Lung microvascular endothelial cell (primary cell): ENCODE data around the gene COL24A1. TPM values are rescaled to one million over a fixed set of nuclear protein-coding genes. Genes with fewer than 3 reads are reported as not detected.
"Not testable (repeated sequence)": the region's sequence is repeated elsewhere in the genome, so short reads cannot be mapped to it uniquely, and the experiment has no call there.

ENCODE experiments used
- DNase-seq, 2 donors: peaks; one replicate each; pipeline versions ENCODE4 v3.0.0 to v3.0.0-alpha.2; 2010; ENCODE audit warnings: low read depth in 2 of 2
- total RNA-seq: library from RNA; depleted of rRNA; stranded (reverse); fragments of >200 nt; gene quantifications from 2 replicates; pipeline ENCODE4 v1.2.1, GENCODE V29; 2014

COL24A1 gene
- total RNA-seq, 1 donor from 2014 or later, result not detected

DNA sequence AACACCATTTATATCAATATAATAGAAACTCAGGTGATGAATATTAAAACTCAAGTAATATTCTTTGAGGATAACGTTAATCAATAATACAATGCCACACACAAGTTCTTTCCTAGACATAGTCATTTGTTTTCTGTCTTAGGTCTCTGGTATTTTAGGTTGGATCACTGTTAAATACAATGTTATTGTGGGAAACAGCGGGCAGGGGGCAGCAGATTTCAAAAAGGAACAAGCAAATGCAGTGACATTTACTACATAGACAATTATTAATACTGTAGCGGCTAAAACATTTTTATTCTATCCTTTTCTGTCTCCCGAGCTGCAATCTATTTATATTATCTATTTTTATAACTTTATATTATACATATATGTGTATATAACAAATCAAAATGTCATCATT lies 261.9 kb downstream of the COL24A1 start:
- peak; percentile 35 to 50 for DNase-seq

DNA sequence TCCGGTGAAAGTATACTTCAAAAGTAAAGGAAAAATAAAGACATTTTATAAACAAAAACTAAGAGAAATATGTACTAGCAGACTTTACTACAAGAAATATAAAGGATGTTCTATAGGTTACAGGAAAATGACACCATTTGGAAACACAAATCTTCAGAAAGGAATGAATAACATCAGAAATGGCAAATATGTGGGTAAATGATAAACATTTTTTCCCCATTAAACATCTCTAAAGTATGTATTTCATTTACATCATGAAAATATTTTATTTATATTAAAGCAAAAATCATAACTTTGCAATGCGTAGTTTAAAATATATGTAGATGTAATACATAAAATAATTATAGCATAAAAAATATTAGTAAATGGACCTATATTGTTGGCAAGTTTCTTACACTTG lies 264.2 kb downstream of the COL24A1 start:
- no peak for DNase-seq

DNA sequence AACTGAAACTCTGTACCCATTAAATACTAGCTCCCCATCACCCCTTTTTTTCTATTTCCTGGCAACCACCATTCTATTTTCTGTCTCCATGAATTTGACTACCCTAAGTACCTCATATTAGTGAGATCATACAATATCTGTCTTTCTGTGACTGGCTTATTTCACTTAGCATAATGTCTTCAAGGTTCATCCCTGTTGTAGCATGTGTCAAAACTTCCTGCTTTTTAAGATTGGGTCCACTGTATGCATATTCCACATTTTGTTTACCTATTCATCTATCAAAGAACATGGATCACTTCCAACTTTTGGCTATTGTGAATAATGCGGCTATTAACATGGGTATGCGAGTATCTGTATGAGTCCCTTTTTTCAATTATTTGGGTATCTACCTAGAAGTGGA lies 266.7 kb downstream of the COL24A1 start:
- DNase-seq, result no peak

DNA sequence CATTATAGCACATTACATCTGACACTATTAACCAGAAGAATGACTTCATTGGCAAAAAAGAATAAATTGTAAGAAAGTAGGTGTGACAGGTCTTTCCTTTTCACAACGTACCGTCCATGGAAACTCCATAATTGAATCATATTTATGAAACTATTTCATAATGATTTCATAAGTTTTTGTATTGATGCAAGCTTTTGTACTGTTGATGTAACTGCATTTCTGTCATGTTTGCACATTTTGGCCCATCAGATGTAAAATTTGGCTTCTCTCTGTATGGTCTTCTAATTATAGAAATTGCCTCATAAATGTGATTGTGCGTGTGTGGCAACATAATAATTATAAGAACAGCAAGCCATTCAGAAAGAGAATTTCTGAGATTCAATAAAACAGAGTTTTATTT lies 267.7 kb downstream of the COL24A1 start:
- DNase-seq, result no peak

DNA sequence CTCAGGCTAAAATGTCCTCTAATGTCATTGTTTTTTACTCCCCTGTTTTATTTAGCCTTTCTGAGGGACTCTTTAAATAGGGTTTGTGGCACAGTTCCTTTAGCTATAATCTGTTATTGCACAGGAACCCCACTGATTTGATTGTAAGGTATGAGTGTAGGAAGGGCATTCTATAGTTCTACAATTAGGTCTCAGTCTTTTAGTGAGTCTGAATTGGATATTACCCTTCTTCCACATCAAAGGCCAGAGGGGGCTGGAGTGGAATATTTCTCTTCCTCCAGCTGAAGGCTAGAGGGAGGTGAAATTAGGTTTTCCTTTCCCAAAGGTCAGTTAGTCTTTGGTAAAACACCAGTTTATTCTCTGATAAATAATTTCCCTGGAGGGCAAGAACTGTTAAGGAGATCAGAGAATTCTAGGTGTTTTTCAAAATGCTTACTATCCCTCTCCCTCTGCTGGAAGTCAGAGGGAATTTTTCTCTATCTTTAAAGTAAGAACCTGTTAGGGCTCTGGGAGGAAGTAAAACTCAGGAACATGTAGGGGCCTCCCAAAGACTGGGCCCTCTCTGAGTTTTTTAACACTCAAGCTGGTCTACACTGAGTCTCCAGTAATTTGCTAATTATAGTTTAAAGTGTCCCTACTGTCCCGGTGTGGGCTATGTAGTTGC lies 272.1 kb downstream of the COL24A1 start:
- DNase-seq, result peak; percentile 13 to 30

DNA sequence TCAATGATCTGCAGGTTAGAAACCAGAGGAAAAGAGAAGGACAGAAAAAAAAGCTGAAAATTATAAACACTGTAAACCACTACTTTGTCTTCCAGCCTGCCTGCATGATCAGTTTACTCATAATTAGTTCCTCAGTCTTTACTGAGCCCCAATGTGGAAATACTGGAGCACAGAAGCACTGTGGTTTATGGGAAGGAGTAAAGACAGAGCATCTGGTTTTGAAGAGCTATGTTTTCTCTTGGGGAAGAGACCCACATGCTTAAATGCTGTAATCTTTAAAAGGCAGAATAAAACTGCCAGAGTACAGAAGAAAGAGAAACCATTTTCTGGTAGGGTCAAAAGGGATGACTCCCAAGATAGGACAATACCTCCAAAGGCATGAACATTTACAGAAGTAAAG lies 289.4 kb downstream of the COL24A1 start:
- no peak for DNase-seq

DNA sequence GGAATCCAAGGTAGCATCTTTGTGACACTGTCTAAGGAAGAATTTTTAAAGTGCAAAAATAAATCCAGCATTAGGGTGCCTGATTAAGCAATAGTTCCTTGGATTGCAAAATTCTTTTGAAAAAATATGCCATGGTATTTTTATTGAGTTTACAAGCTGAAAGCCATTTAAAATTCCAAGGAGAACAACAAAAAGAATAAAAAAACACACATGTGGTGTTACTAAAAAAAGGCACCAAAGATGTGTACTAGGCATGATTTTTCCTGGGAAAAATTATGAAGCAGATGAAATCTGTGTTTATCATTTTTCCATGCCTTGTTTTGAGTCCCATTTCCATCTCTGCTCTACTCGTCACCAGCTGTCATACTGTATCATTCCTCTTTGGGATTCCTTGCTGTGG lies 291.4 kb downstream of the COL24A1 start:
- no peak for DNase-seq

DNA sequence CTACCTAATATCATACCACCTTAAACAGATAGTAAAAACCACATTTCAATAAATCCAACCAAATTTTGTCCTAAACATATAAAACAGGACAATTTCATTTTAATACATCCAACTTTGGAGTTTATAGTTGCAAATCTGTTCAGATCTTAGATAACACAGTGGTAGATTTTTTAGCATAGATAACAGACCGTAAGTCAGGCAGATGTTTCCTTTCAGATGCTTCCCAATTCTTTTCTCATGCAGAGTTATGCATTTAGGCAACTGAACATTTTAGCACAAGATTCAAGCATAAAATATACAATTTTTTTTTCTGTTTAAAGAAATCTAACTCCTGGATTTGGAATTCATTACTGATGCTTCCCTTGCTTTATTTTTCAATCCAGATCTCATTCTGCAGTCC lies 291.8 kb downstream of the COL24A1 start:
- no peak for DNase-seq

DNA sequence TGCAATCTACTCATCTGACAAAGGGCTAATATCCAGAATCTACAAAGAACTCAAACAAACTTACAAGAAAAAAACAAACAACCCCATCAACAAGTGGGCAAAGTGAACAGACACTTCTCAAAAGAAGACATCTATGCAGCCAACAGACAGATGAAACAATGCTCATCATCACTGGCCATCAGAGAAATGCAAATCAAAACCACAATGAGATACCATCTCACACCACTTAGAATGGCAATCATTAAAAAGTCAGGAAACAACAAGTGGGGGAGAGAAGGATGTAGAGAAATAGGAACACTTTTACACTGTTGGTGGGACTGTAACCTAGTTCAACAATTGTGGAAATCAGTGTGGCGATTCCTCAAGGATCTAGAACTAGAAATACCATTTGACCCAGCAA lies 292.9 kb downstream of the COL24A1 start:
- not testable (repeated sequence) for DNase-seq

DNA sequence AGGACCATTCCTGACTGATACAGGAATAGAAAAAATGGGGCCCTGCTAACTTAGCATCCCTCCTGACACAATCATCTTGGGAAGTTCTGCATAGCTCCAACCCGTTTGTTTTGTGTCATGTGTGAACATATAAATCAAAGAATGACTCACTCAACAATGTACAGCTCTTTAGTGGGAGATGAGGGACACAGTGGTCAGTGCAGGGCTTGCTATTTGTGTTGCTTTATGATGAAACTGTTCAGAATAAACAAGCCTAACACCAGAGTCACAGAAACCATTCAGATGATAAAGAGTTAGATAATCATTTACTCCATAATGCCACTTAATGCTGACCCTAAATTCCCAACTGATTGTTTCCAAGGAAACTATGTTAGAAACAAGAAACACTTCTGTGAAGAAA lies 294.1 kb downstream of the COL24A1 start:
- DNase-seq, result no peak

DNA sequence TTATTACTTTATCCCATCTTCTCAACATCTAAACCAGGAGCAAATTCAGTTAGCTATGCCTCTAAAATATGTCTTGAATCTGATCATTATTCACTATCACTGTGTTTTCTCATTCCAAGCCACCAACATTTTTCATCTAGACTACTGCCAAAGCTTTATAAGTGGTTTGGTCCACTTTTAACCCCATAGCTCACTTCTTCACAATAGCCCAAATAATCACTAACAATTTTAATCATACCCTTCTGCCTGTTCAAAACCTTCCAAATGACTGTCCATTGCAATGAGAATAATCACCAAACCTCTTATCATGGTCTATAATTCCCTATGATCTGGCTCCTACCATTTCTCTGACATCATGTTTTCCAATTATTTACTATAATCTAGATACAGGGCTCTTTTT lies 298.6 kb downstream of the COL24A1 start:
- DNase-seq, result no peak

DNA sequence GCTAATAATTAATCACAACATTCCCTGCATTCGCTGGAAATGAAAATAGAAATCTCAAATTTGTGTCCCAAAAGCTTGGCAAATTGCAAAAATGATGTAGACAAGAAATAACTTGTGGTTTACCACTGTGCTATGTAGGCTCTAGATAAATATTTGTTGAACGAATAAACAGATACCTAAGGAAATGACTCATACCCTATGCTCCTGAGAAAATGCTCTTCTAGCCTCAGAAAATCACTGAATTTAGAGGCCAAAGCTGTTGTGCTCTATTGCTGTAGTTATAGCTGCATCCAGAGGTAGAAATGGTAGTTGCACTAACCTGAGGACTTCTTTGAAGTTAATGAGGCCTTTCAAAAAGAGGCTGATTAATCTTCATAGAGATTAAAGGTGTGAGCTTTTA lies 306.3 kb downstream of the COL24A1 start:
- peak in 1 of 2 donors; percentile 67 for DNase-seq

DNA sequence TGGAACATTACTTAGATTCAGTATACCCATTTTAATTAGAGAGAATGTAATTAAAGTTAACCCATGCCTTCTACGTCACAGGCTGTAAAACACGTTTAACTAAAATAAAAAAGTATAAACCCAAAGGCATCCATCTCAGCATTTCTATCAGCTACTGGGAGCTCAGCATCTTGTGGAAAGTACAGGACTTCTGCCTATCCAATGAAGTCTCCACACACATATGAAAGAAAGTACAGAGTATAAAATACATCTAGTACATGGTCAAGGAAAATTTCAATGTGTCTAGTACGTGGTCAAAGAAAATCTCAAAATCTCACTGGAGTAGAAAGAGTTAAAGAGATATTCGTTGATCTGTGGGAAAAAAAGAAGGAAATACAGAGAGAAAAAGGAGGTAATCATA lies 306.9 kb downstream of the COL24A1 start:
- DNase-seq, result no peak

DNA sequence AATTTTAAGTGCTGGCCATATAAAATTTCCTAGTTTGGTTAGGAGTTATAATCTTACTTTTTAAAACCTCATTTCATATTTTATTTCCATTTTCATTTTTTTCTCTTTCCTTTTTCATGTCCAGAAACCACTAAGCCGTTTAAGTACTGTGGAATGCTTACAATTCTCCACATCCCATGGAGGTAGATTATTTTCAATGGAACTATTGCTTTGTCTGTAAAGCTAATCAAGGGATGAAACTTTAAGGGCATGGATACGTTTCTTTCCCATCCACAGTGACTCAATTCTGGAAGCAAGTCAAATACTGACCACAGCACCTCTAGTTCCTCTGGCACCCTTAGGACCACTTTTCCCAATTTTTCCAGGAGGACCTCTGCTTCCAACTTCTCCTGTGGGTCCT lies 309.2 kb downstream of the COL24A1 start:
- DNase-seq, result no peak

DNA sequence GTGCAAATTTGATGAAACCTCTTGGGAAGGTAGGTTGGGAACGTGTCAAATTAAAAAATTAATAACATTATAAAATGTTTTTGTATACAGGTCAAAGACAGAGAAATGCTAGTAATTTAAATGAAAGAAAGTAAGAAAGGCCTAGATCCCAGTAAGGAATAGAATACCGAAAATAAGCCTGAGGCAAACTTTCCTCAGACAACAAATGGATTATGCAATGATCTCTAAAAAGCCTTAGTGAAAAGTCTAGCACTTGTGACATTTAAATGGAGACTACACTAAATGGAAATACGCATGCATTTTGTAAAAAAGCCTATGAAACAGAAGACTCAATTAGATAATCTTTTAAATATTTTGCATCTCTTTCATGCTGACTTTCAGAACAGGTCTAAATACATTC lies 309.9 kb downstream of the COL24A1 start:
- DNase-seq, result no peak

DNA sequence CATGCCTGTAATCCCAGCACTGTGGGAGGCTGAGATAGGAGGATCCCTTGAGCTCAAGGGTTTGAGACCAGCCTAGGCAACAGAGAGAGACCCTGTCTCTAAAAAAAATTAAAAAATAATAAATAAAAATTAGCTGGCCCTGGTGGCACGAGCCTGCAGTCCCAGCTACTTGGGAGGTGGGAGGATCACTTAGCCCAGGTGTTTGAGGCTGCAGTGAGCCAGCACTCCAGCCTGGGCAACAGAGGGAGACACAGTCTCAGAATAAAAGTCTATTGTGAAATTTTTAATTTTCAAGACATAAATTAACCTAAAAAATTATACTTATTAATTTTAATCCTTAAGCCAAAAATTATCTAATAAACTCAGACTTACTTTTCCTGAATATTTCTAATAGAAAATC lies 317.1 kb downstream of the COL24A1 start:
- no peak for DNase-seq

DNA sequence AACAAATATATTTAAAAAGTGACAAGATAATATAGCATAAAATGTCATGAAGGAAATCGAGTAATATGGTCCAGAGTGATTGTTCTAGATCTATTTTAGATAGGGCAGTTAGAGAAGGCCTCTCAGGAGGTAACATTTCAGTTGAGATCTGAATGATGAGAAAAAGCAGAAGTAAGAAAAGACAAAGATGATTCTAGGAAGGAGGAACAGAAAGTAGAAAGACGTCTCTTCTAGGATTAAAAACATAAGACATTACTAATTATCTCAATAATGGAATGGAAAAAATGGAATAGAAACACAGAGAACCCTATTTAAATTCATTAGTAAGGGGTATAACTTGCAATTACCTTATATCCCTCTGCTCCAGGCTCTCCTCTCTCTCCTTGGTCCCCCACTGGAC lies 318.3 kb downstream of the COL24A1 start:
- no peak for DNase-seq

DNA sequence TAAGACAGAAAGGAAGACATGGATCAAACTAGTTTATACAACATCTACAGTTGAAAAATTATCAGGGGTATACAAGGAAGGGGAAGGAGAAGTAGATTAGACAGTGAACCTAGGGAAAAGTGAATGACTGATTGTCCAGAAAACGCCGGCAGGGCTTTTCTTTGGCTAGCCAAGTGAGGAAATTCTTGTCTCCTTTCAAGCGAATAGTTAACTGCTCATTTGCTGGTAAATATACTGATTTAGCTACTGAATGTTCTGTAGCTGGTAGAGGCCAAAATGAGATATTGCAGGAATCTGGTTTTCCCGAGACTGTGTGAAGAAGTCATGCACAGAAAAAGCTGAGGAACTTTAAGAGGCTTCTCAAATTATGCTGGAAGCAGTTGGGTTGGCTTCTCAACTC lies 319.8 kb downstream of the COL24A1 start:
- DNase-seq, result no peak

DNA sequence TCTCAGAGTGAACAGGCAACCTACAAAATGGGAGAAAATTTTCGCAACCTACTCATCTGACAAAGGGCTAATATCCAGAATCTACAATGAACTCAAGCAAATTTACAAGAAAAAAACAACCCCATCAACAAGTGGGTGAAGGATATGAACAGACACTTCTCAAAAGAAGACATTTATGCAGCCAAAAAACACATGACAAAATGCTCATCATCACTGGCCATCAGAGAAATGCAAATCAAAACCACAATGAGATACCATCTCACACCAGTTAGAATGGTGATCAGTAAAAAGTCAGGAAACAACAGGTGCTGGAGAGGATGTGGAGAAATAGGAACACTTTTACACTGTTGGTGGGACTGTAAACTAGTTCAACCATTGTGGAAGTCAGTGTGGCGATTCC lies 323.4 kb downstream of the COL24A1 start:
- DNase-seq, result not testable (repeated sequence)

DNA sequence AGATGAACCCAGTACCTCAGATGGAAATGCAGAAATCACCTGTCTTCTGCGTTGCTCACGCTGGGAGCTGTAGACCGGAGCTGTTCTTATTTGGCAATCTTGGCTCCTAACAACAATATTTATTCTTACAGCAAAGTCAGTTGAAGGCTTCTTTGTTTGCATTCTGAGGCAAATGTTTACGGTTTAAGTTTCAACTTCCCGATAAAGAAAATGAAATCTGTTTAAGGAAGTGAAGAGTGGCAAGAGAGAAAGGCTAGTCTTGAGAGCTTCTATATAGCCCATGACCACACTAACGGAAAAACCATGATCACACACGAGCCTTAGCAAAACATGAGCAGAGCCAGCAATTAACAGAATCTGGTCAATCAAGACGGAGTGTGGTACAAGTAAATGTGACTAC lies 325.7 kb downstream of the COL24A1 start:
- no peak for DNase-seq

DNA sequence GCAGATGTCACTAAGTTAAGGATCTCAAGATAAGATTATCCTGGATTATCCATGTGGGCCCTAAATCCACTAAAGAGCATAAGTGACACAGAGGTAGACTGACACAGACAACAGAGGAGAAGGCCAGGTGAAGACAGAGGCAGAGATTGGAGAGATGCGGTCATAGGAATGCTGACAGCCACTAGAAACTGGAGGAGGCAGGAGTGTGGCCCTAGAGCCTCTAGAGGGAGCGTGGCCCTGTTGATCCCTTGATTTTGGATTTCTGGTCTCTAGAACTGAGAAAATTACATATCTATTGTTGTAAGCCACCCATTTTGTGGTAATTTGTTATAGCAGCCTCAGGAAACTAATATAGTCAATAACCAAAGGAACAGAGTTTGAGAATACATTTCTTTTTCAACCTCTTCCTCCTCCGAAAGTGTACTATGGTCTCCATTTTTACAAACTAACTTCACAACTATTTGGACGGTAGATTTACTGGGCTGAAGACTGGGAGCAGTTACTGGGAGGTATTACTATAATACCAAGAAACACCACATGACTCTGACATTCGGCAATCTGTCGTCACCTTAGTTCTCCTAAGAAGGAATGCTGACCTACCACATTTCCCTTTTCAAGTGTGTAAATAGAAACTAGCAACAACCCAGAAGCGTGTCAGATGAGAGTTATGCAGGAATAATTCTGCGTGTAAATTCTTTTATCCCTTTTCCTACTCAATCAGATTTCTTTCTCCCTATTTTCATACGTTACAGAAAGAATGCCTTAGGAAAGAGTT lies 332.3 kb downstream of the COL24A1 start:
- no peak for DNase-seq

DNA sequence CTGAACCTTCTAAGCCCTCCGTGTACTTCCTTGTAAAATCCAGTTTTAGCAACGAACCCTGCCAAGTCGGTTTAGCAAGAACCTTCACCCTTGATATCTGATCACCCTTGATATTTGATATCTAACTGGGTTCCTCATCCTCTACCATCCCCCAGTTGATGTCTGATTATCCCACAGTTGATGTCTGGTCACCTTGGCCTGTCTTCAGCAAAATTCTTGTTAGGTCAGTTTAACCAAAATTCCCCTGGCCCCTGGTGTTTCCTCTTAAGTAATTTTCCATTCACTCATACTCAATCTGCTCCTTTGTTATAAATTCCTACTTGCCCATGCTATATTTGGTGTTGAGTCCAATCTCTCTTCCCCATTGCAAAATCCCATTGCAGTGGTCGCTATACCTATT lies 333.9 kb downstream of the COL24A1 start:
- DNase-seq, result peak in 1 of 2 donors; percentile 1

DNA sequence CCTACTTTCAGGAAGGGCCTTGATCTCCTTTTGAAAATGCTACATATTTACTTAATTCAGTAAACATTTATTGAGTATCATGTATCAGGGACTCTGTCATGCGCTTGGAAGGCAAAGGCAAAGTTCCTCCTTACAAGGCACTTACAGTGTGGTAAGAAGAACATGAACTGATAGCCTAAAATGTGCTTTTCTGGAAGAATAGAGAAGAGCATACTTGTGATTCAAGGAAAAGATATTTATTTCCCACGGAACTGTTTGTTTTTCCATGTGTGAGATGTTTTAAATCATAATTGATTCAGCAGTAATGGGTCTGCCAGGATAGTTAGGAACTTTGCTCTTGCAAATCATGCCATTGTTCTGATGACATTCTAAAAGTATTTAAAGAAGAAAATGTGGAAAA lies 338.2 kb downstream of the COL24A1 start:
- DNase-seq, result no peak
